ENCODE data around the gene NUTM2E. TPM values are rescaled to one million over a fixed set of nuclear protein-coding genes. Genes with fewer than 3 reads are reported as not detected.
"Not testable (repeated sequence)": the region's sequence is repeated elsewhere in the genome, so short reads cannot be mapped to it uniquely, and the experiment has no call there.

NUTM2E gene
- total RNA-seq, 2 experiments from 2014 or later = 0.37 TPM; not detected in 1

DNA sequence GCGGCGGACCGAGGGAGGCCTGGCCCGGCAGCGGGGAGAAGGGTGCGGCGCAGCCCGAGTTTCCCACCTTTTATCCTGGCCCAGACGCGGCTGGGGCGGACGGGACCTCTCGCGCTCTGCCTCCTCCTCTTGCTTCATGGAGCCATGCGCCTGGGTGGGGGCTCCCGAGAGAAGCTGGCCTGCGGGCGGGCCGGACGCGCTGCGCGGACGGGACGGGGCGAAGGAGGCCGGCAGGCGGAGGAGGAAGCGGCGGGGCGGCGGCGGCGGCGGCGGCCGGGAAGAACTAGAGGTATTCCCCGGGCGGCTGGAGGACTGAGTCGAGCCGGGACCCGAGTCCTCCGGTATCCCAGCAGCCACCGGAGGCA, 426 bp upstream of the NUTM2E start:
- H3K36me3 Mint-ChIP-seq; H3K27me3 Mint-ChIP-seq; ATAC-seq (ENCODE audit: low read depth); H3K9me3 Mint-ChIP-seq; POLR2A ChIA-PET: not testable (repeated sequence)
- H3K4me3 Mint-ChIP-seq = peak overlapping the region; percentile 80
- peaks cover 26% of the 10 kb centered on the region for H3K4me1 Mint-ChIP-seq
- DNase-seq = peak; percentile 71
- H3K27ac Mint-ChIP-seq = peak overlapping the region; percentile 60

DNA sequence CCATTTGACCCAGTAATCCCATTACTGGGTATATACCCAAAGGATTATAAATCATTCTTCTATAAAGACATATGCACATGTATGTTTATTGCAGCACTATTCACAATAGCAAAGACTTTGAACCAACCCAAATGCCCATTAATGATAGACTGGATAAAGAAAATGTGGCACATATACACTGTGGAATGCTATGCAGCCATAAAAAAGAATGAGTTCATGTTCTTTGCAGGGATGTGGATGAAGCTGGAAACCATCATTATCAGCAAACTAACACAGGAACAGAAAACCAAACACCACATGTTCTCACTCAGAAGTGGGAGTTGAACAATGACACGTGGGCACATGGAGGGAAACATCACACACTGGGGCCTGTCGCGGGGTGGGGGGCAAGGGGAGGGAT, 7.3 kb downstream of the NUTM2E start:
- POLR2A ChIA-PET; DNase-seq; H3K4me1 Mint-ChIP-seq; H3K27me3 Mint-ChIP-seq; H3K36me3 Mint-ChIP-seq; H3K4me3 Mint-ChIP-seq; H3K9me3 Mint-ChIP-seq; H3K27ac Mint-ChIP-seq; ATAC-seq (ENCODE audit: low read depth): not testable (repeated sequence)

- H3K4me1 Mint-ChIP-seq; H3K4me3 Mint-ChIP-seq; H3K36me3 Mint-ChIP-seq; DNase-seq; ATAC-seq (ENCODE audit: low read depth); H3K9me3 Mint-ChIP-seq; POLR2A ChIA-PET; H3K27me3 Mint-ChIP-seq; H3K27ac Mint-ChIP-seq: not testable (repeated sequence)
Measured at GRCh38 chr10:79835891-79836290, 9.4 kb downstream of the NUTM2E start.

- H3K27me3 Mint-ChIP-seq; H3K27ac Mint-ChIP-seq; H3K4me3 Mint-ChIP-seq; H3K9me3 Mint-ChIP-seq; H3K36me3 Mint-ChIP-seq; DNase-seq; H3K4me1 Mint-ChIP-seq; ATAC-seq (ENCODE audit: low read depth); POLR2A ChIA-PET: not testable (repeated sequence)
Measured at GRCh38 chr10:79836891-79837290, 10.4 kb downstream of the NUTM2E start.

DNA sequence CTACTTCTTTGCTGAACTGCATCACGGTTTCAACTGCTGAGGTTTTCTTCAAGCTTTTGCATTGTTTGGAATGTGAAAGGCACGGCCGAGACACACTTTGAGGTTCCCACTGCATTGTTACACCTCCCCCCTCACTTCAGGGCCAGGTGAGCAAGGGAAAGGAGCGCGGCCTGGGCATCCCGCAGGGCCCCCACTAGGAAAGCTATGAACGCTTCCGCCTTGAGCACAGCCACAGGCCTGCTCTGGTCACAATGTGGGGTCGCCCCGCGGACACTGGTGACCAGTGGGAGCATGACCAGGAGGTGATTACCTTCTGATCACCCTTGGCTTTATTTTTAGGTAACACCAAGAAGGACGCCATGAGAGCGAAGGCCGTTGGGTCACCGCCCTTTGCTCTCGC, 11.9 kb downstream of the NUTM2E start:
- H3K4me3 Mint-ChIP-seq; POLR2A ChIA-PET; H3K36me3 Mint-ChIP-seq; DNase-seq; H3K27ac Mint-ChIP-seq; H3K27me3 Mint-ChIP-seq; H3K4me1 Mint-ChIP-seq; ATAC-seq (ENCODE audit: low read depth); H3K9me3 Mint-ChIP-seq: not testable (repeated sequence)

- H3K27me3 Mint-ChIP-seq; ATAC-seq (ENCODE audit: low read depth); H3K9me3 Mint-ChIP-seq; H3K27ac Mint-ChIP-seq; H3K4me1 Mint-ChIP-seq; H3K36me3 Mint-ChIP-seq; DNase-seq; POLR2A ChIA-PET; H3K4me3 Mint-ChIP-seq: not testable (repeated sequence)
Measured at GRCh38 chr10:79853191-79853854, 26.8 kb downstream of the NUTM2E start.

DNA sequence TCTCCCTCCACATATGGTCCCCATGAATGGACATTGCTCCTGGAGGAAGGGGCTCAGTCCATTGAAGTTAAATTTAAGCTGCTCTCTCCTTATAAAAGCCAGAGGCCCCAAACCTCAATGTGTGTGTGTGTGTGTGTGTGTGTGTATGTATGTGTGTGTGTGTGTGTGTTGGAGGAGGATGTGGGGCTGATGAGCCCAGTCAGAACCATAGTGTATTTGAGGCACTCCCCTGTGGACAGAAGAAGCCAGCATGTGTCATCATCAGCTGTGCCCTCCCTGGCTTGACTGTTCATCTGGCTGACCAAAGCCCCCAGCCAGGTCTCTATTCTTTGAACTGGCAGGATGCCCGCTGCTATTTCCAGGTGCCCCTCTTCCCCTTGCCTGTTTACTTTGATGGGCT, 35.7 kb downstream of the NUTM2E start:
- not testable (repeated sequence) for H3K36me3 Mint-ChIP-seq

DNA sequence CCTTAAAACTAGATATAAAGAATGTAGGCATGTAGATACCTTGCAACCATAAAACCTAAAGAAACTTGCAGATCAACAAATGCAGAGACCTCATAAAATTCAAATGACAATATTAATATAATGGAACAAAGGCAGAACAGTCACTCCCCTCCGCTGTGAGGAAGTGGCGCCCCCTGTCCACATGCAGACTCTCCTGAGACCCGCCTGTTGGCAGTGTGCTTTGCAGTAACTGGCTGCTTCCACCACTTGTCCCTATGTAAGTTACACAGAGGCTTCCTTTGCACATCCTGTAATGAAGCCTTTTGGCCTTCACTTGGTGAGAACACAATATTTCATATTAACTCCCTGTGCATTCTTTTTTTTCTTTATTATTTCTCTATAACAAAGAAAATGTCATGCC, 36.3 kb downstream of the NUTM2E start:
- H3K4me1 Mint-ChIP-seq; POLR2A ChIA-PET; H3K4me3 Mint-ChIP-seq; H3K9me3 Mint-ChIP-seq; H3K27me3 Mint-ChIP-seq; H3K36me3 Mint-ChIP-seq; DNase-seq; ATAC-seq (ENCODE audit: low read depth); H3K27ac Mint-ChIP-seq: not testable (repeated sequence)

More for the DNA sequence above, 35.7 kb downstream of the NUTM2E start:
- POLR2A ChIA-PET; DNase-seq; H3K4me3 Mint-ChIP-seq; ATAC-seq (ENCODE audit: low read depth); H3K4me1 Mint-ChIP-seq; H3K9me3 Mint-ChIP-seq; H3K27ac Mint-ChIP-seq; H3K27me3 Mint-ChIP-seq: not testable (repeated sequence)

GRCh38 chr10:79866903-79867551, 40.5 kb downstream of the NUTM2E start:
- H3K9me3 Mint-ChIP-seq; POLR2A ChIA-PET; H3K4me1 Mint-ChIP-seq; ATAC-seq (ENCODE audit: low read depth); H3K27me3 Mint-ChIP-seq; H3K36me3 Mint-ChIP-seq; DNase-seq; H3K4me3 Mint-ChIP-seq; H3K27ac Mint-ChIP-seq: not testable (repeated sequence)

- DNase-seq; H3K27me3 Mint-ChIP-seq; POLR2A ChIA-PET; H3K4me1 Mint-ChIP-seq; ATAC-seq (ENCODE audit: low read depth); H3K4me3 Mint-ChIP-seq; H3K9me3 Mint-ChIP-seq; H3K27ac Mint-ChIP-seq; H3K36me3 Mint-ChIP-seq: not testable (repeated sequence)
Measured at GRCh38 chr10:79868023-79868422, 41.5 kb downstream of the NUTM2E start.

DNA sequence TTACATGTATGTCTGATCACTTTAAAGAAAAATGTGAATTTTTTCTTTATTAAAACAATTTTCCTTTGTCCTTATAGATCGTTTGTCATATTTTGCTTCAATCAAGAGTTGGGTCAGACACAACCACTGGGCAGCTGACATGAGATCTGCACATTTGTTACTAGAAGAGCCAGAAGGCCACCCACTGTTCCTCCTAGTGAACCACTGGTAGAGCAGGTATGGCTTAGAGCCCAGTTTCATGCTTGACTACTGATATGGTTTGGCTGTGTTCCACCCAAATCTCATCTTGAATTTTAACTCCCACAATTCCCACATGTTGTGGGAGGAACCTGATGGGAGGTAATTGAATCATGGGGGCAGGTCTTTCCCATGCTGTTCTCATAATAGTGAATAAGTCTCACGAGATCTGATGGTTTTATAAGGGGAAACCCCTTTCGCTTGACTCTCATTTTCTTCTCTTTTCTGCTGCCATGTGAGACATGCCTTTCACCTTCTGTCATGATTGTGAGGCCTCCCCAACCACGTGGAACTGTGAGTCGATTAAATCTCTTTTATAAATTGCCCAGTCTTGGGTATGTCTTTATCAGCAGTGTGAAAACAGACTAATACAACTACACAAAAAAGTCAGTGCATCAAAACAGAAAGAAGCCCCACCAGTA, 43.0 kb downstream of the NUTM2E start:
- POLR2A ChIA-PET; H3K27me3 Mint-ChIP-seq; ATAC-seq (ENCODE audit: low read depth); H3K36me3 Mint-ChIP-seq; DNase-seq; H3K4me3 Mint-ChIP-seq; H3K27ac Mint-ChIP-seq; H3K9me3 Mint-ChIP-seq; H3K4me1 Mint-ChIP-seq: not testable (repeated sequence)

DNA sequence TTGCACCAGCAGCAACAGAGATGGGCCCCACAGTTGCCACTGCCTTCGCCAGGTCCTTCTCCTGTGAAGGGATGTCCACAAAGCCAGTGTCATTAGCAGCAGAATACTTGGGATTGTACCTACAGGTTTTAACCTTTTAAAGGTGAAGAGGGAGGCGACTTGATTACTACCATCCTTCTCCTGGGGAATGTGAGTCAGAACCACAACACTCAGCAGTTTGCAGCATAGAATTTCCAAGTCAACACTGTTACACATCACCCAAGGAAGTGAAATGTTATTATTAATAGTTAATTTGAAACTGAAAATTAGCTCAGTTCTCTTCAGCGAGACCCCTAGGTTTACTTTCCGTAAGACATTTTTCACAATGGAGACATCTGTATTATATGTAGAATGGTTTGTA, 45.2 kb downstream of the NUTM2E start:
- POLR2A ChIA-PET, H3K9me3 Mint-ChIP-seq, H3K27ac Mint-ChIP-seq: not testable (repeated sequence)

More for the DNA sequence above, 45.2 kb downstream of the NUTM2E start:
- not testable (repeated sequence) for ATAC-seq (ENCODE audit: low read depth); H3K27me3 Mint-ChIP-seq; H3K4me1 Mint-ChIP-seq; H3K4me3 Mint-ChIP-seq; DNase-seq; H3K36me3 Mint-ChIP-seq
